Body of pancreas (tissue), 4 donors: ENCODE results near the gene NDUFA6.

ENCODE experiments used
- CTCF ChIP-seq, 7 experiments: fragments of 450-650 bp in 4 of 7; fragments of 200-600 bp in 3 of 7; sonication (generic) in 3 of 7; IDR thresholded peaks; one replicate each; pipeline ENCODE4 v1.5.1; 2016 to 2019; ENCODE audit warnings: antibody characterized with exemption in 7 of 7
- POLR2A ChIP-seq, 3 donors: fragments of 450-650 bp; IDR thresholded peaks; one replicate each; pipeline ENCODE4 v1.6.1; 2016; ENCODE audit warnings: antibody characterized with exemption in 3 of 3, mild to moderate bottlenecking in 2 of 3

DNA sequence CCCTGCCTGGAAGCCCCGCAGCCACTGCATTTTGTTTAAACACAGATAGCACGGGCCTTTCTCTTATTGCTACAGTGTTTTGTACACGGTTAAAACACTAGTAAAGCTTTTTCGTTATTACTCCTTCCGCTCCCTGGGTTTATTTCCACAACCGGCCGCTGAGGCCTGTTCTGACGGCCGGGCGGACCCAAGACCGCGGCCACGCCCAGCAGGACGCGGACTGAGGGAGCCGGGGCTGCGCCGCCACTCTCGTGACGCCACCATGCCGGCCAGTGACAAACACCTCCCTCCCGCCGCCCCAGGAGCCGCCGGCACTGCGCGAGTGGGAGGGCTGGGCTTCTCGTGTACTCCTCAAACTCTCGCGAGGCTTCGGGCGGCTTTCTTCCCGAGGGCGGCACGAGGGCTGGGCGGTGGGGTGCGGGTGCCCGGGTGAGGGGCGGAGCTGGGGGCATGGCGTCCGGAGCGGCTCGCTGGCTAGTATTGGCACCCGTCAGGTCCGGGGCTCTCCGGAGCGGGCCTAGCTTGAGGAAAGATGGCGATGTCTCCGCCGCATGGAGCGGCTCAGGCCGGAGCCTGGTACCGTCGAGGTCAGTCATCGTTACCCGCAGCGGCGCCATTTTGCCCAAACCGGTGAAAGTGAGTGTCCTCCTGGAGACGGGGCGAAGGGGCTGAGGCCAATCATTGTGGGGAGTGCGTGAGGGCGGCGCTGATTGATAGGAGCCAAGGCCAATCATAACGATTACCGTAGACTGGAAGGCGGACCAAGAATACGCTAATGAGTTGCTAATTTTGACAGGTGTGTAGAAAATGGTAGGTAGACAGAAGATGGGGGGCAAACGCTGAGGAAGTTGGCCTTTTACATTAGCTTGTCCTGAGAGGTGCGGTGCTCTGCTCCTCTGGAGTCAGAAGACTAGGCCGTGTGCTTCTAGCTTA lies 11.0 kb downstream of the NDUFA6 start, which contains the start of gene SMDT1:
- peak; percentile 90 to 93 (median 92) for TF ChIP-seq POLR2A (IDR thresholded peaks at IDR 0.05)
- TF ChIP-seq CTCF (IDR thresholded peaks at IDR 0.05) = peak in 1 of 7 experiments; percentile 2
